ENCODE results near the gene NFIA. TPM values are rescaled to one million over a fixed set of nuclear protein-coding genes. Genes with fewer than 3 reads are reported as not detected.

Gene NFIA
- total RNA-seq, 1 experiment from 2014 or later = not detected

DNA sequence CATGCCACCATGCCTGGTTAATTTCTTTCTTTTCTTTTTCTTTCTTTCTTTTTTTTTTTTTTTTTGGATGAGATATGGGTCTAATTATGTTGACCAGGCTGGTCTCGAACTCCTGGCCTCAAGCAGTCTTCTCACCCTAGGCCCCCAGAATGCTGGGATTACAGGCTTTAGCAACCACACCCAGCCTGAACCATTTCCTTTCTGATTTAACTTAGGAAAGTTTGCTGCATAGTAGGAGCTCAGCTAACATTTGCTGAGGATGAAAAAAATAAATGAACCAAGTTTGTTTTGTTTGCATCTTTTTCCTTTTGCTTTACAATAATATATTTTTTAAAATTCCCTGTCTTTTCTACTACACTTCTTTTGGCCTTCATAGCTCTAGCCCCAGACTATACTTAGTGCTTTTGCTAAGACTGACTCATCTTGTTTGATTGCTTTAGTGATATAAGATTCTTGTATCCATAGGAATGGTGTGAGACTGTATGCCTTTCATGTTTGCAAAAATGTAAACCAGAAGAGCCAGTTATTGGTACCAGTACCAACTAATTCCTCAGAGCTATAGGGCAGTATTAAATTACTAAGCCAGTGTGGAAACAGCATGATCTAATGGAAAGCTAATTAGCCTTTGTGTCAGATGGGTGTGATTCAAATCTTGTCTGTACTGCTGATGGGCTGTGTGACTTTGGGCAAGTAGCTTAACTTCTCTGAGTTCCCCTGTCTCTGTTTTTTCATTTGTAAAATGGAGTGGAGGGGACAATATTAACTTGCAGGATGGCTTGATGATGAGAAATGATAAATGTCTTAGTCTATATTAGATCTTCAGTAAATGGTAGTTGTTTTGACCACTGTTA, 66.9 kb downstream of the NFIA start:
- Histone ChIP-seq H3K4me3 (no peak overlapping the region), H3K36me3 (no peaks in the 10 kb centered on the region), H3K9me3 (no peaks in the 10 kb centered on the region), H3K27me3 (no peaks in the 10 kb centered on the region)
- no peak for DNase-seq

DNA sequence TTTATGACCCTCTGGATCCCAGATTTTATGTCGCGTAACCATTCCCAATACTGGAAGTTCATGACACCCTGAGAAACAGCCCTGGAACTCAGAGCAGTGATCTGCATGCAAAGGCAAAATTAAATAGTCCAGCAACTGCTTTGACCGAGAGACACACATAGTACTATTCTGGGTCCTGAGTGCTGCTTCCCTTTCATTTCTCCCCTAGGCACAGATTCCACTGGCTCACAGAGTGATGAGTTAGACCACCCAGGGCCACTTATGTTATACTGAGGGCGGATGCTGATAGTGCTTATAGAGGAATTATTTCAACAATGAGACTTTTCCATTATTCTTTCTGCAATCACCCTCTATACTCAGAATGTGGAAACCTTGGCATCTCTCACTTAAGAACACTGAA, 69.2 kb downstream of the NFIA start:
- DNase-seq = no peak
- no peak overlapping the region for H3K4me3 ChIP-seq
- H3K9me3 ChIP-seq = no peaks in the 10 kb centered on the region
- no peaks in the 10 kb centered on the region for H3K36me3 ChIP-seq
- no peaks in the 10 kb centered on the region for H3K27me3 ChIP-seq

DNA sequence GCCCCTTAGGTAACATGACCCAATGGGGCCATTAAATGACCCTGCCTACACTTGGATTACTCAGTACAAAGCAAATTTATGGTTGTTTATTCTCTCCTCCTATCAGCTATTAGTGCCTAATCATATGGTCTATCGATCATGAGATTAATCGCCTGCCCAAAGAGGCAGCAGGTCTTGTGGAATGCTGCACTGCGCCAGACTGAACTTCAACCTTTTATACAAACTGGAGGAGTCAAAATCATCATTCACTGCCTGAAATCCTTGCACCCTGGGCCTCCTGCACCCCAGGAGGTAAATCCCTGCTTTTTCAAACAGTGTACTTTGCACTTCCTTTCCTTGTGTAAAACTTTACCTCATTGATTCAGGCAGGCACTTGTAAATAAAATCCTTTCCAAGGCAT, 69.7 kb downstream of the NFIA start:
- Histone ChIP-seq H3K27me3 (no peaks in the 10 kb centered on the region), H3K36me3 (no peaks in the 10 kb centered on the region), H3K9me3 (no peaks in the 10 kb centered on the region), H3K4me3 (no peak overlapping the region)
- no peak for DNase-seq

- no peak for DNase-seq
- no peaks in the 10 kb centered on the region for H3K27me3 ChIP-seq
- H3K9me3 ChIP-seq = no peaks in the 10 kb centered on the region
- no peaks in the 10 kb centered on the region for H3K36me3 ChIP-seq
- H3K4me3 ChIP-seq = no peak overlapping the region
Measured at GRCh38 chr1:61152469-61153105, 70.2 kb downstream of the NFIA start.

DNA sequence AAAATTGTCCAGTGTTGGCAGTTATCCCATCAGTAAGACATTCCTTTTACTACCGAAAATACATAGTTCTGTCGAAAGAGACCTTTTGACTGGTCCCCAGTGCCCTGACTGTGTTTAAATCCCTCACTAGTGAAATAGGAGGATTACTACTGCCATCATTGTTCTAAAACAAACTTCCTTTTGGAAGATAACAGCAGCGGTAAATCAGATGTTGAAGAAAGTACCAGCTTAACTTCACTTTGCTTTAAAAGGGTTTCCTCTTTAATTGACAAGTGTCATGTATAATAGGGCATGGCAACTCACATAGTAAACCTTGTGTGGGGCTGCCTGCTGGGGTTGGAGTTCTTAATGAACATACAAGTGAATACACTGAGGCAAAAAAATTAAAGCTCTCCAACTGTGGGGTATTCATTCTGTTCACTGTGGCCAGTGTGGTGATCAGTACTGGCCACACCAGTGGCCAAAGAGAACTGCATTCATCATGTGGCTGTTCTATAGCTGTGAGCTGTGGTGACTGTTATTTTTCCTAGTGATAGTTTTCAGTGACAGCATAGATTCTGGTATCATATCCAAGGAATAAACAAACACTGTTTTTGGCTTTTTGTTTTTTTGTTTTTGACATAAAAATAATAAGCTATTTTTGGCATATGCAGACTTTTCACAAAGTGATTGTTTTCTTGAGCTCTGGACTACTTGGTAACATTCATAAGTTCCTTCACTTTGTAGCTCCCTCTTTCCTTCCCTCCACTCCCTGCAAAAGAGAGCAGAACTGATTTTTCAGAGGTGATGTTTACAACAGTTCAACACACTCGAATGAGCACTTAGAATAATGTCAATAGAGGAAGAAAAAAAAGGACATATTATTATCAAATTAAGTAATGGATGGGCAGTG, 74.5 kb downstream of the NFIA start:
- no peaks in the 10 kb centered on the region for H3K27me3 ChIP-seq
- no peaks in the 10 kb centered on the region for H3K36me3 ChIP-seq
- no peak overlapping the region for H3K4me3 ChIP-seq
- no peaks in the 10 kb centered on the region for H3K9me3 ChIP-seq
- DNase-seq = no peak

- no peak overlapping the region for H3K4me3 ChIP-seq
- no peaks in the 10 kb centered on the region for H3K27me3 ChIP-seq
- H3K9me3 ChIP-seq = no peaks in the 10 kb centered on the region
- DNase-seq = no peak
- H3K36me3 ChIP-seq = no peaks in the 10 kb centered on the region
Measured at GRCh38 chr1:61157468-61157987, 75.2 kb downstream of the NFIA start.

DNA sequence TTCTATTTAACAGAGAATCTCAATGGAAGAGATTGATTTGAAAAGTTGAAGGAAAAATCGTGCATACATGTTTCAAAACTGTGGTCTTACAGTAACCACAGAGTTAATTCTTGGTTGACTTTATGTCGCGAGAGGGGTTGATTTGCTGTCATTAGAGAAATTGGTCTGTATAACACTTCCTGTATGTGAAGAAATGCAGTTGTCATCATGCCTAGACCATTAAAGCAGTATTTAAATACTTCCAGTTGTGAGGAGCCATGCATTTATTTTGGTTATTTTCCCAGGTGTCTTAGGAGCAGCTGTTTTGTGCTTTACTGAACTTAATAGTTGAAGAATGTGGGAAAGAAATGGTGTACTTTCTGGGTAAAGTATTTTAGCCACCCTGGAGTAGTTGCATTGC, 76.2 kb downstream of the NFIA start:
- H3K27me3 ChIP-seq = no peaks in the 10 kb centered on the region
- no peaks in the 10 kb centered on the region for H3K9me3 ChIP-seq
- no peak overlapping the region for H3K4me3 ChIP-seq
- DNase-seq = no peak
- H3K36me3 ChIP-seq = no peaks in the 10 kb centered on the region

GRCh38 chr1:61160526-61160925, 78.2 kb downstream of the NFIA start:
- Histone ChIP-seq H3K9me3 (no peaks in the 10 kb centered on the region), H3K36me3 (no peaks in the 10 kb centered on the region), H3K27me3 (no peaks in the 10 kb centered on the region), H3K4me3 (no peak overlapping the region)
- no peak for DNase-seq

- H3K9me3 ChIP-seq = no peaks in the 10 kb centered on the region
- no peaks in the 10 kb centered on the region for H3K36me3 ChIP-seq
- H3K27me3 ChIP-seq = no peaks in the 10 kb centered on the region
- H3K4me3 ChIP-seq = no peak overlapping the region
- no peak for DNase-seq
Measured at GRCh38 chr1:61162520-61163258, 80.3 kb downstream of the NFIA start.

- no peaks in the 10 kb centered on the region for H3K27me3 ChIP-seq
- DNase-seq = no peak
- H3K36me3 ChIP-seq = no peaks in the 10 kb centered on the region
- H3K9me3 ChIP-seq = no peaks in the 10 kb centered on the region
- no peak overlapping the region for H3K4me3 ChIP-seq
Measured at GRCh38 chr1:61163355-61163754, 81.0 kb downstream of the NFIA start.

DNA sequence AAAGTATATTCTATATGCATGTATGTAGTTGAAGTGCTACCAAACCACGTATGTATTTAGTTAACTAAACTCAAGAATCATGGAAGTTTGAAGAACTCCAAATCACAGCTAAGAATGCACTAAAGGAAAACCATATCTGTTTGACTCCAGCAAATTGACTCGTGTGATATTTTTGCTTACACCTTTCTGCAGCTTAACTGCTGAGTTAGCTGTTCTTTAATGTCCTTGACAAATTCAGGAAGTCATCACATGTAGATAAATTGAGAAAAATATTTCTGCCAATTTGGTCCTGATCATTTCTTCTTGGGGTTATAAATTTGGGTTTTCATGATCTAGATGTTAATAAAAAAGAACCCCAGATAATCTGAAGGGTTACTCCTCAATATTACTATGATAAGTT, 83.0 kb downstream of the NFIA start:
- Histone ChIP-seq H3K36me3 (no peaks in the 10 kb centered on the region), H3K9me3 (no peaks in the 10 kb centered on the region), H3K27me3 (no peaks in the 10 kb centered on the region), H3K4me3 (no peak overlapping the region)
- no peak for DNase-seq

DNA sequence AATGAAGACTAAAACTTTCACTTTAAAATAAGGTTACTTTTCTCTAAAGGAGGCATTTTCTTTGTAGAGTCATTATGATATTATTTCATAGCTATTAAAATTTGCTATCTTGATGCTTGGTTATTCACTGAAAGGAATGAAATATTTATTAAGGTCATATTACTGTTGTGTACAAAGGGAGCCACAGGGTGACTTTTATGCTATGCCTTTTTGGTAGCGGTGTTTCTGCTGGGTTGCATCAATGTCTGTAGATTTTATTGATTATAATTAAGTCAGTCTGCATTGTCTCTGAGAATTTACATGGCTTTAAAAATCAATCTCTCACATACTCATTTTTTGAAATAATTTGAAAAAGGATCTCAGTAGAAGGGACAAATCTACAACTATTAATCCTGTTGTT, 84.9 kb downstream of the NFIA start:
- Histone ChIP-seq H3K9me3 (no peaks in the 10 kb centered on the region), H3K4me3 (no peak overlapping the region), H3K36me3 (no peaks in the 10 kb centered on the region), H3K27me3 (no peaks in the 10 kb centered on the region)
- no peak for DNase-seq

DNA sequence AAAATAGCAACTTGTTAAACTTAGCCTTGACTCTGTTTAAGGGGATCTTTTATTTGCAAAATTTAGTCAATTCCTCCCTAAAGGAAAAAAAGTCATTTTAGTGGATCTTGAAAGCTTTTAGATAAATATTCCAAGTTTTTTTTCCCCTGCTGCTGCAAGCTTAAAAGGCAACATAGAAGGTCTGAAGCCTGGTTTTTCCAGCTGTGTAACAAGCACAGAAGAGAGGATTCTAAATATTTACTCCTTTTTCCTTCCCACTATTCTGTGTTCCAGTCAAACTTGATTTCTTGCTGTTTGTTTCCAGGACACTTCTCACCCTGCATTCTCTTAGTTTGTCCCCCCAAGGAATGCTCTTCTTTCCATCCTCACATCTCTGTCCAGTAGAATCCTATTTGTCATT, 86.7 kb downstream of the NFIA start:
- H3K9me3 ChIP-seq = no peaks in the 10 kb centered on the region
- no peaks in the 10 kb centered on the region for H3K27me3 ChIP-seq
- no peak for DNase-seq
- no peaks in the 10 kb centered on the region for H3K36me3 ChIP-seq
- no peak overlapping the region for H3K4me3 ChIP-seq

DNA sequence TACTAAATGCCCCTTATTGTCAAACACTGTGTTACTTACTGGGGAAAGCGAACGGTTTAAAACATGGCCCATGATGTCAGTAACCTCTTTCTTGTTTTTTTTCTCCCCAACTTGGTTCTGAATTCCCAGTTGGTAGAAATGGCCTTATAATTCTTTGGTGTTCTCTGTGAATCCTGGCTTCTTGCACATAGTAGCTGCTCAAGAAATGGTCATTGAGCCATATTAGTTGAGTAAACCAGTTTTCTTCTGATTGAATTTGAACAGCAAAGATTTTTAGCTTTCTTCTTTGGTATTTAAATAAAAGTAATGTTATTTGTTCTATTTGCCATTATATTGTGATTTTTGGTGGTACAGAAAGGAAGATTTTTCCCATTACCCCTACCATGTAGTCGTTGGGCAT, 87.3 kb downstream of the NFIA start:
- H3K36me3 ChIP-seq = no peaks in the 10 kb centered on the region
- DNase-seq = no peak
- no peaks in the 10 kb centered on the region for H3K27me3 ChIP-seq
- no peak overlapping the region for H3K4me3 ChIP-seq
- H3K9me3 ChIP-seq = no peaks in the 10 kb centered on the region

GRCh38 chr1:61170328-61171238, 88.2 kb downstream of the NFIA start:
- H3K36me3 ChIP-seq = no peaks in the 10 kb centered on the region
- H3K27me3 ChIP-seq = no peaks in the 10 kb centered on the region
- H3K9me3 ChIP-seq = no peaks in the 10 kb centered on the region
- no peak overlapping the region for H3K4me3 ChIP-seq
- no peak for DNase-seq

GRCh38 chr1:61171346-61171745, 89.0 kb downstream of the NFIA start:
- no peaks in the 10 kb centered on the region for H3K9me3 ChIP-seq
- no peak overlapping the region for H3K4me3 ChIP-seq
- H3K27me3 ChIP-seq = no peaks in the 10 kb centered on the region
- no peaks in the 10 kb centered on the region for H3K36me3 ChIP-seq
- no peak for DNase-seq
